Nephron (organoid): ENCODE measurements around the gene SEMG1.

Source experiments
- H3K27ac Mint-ChIP-seq, 3 experiments: 2 replicates each; pipeline ENCODE4 v1.8.0; 2020; ENCODE audit warnings: mixed read lengths in 3 of 3, mild to moderate bottlenecking in 2 of 3, moderate library complexity in 1 of 3
- H3K27me3 Mint-ChIP-seq: 2 replicates; pipeline ENCODE4 v1.8.0; 2021; ENCODE audit warnings: low read depth, mild to moderate bottlenecking, moderate library complexity, mixed read lengths
- H3K36me3 Mint-ChIP-seq: 2 replicates; pipeline ENCODE4 v1.8.0; 2020; ENCODE audit warnings: low read depth, mixed read lengths
- H3K4me1 Mint-ChIP-seq: 2 replicates; pipeline ENCODE4 v1.8.0; 2020; ENCODE audit warnings: mixed read lengths
- H3K4me3 Mint-ChIP-seq, 3 experiments: 2 replicates each; pipeline ENCODE4 v1.8.0; 2020; ENCODE audit warnings: mild to moderate bottlenecking in 3 of 3, mixed read lengths in 3 of 3, moderate library complexity in 2 of 3
- H3K9me3 Mint-ChIP-seq: 2 replicates; pipeline ENCODE4 v1.8.0; 2020; ENCODE audit warnings: mixed read lengths
- TF ChIP-seq, protein P1 (sequence below), 3 experiments: fragments of 200-600 bp; sonication (generic); IDR thresholded peaks; one replicate each; pipeline ENCODE4 v1.5.0; 2021; ENCODE audit warnings: antibody characterized with exemption in 3 of 3; ENCODE audit not compliant: unreplicated experiment in 3 of 3

The SEMG1 gene

DNA sequence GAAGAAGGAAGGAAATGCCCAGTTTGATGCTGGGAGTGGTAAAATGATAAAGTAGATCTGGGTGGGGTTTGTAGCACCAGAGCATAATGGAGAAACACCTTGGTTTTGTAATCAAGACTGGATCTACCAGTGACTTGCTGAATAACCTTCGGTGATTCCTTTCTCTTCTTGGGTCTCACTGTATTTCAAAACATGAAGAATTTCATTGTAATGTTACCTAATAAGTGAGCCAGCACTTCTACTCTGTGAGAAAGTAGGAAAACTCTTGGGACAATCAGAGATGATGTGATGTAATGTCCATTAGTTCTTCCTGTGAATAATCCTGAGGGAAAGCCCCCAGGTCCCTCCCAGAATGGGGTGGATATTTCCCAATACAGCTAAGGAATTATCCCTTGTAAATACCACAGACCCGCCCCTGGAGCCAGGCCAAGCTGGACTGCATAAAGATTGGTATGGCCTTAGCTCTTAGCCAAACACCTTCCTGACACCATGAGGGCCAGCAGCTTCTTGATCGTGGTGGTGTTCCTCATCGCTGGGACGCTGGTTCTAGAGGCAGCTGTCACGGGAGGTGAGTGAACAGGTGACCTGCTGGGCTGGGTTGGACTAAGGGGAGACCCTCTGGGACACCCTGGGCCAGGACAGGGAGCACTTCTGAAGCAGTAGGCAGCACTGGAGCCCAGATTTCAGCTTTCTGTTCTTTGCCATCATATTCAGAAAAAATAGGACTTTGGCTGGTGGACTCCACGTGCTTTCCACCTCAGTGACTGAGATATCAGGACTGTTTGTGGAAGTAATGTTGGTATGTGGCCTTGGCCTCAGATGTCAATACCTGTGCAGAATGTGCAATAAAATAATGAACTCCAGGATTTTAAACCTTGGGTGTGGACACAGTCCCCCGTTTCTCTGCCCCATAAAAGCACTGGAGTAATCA lies 32.1 kb upstream of the SEMG1 start, which contains the start of gene PI3:
PI3 (plus strand) TSS at position 469 of the 931 bp plus-strand sequence; CDS start at position 490, 21 bp downstream.
- Mint-ChIP-seq H3K4me3 (no peak within 1 kb of the TSS), H3K27ac (no peak within 1 kb of the TSS), H3K27me3 (peaks cover 9% of the 10 kb centered on the region), H3K36me3 (no peaks in the 10 kb centered on the region), H3K4me1 (no peaks in the 10 kb centered on the region), H3K9me3 (peaks cover 6% of the 10 kb centered on the region)
- TF ChIP-seq, protein P1, sequence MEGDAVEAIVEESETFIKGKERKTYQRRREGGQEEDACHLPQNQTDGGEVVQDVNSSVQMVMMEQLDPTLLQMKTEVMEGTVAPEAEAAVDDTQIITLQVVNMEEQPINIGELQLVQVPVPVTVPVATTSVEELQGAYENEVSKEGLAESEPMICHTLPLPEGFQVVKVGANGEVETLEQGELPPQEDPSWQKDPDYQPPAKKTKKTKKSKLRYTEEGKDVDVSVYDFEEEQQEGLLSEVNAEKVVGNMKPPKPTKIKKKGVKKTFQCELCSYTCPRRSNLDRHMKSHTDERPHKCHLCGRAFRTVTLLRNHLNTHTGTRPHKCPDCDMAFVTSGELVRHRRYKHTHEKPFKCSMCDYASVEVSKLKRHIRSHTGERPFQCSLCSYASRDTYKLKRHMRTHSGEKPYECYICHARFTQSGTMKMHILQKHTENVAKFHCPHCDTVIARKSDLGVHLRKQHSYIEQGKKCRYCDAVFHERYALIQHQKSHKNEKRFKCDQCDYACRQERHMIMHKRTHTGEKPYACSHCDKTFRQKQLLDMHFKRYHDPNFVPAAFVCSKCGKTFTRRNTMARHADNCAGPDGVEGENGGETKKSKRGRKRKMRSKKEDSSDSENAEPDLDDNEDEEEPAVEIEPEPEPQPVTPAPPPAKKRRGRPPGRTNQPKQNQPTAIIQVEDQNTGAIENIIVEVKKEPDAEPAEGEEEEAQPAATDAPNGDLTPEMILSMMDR (IDR thresholded peaks at IDR 0.05; ENCODE audit: unreplicated experiment in 3 of 3): no peak

DNA sequence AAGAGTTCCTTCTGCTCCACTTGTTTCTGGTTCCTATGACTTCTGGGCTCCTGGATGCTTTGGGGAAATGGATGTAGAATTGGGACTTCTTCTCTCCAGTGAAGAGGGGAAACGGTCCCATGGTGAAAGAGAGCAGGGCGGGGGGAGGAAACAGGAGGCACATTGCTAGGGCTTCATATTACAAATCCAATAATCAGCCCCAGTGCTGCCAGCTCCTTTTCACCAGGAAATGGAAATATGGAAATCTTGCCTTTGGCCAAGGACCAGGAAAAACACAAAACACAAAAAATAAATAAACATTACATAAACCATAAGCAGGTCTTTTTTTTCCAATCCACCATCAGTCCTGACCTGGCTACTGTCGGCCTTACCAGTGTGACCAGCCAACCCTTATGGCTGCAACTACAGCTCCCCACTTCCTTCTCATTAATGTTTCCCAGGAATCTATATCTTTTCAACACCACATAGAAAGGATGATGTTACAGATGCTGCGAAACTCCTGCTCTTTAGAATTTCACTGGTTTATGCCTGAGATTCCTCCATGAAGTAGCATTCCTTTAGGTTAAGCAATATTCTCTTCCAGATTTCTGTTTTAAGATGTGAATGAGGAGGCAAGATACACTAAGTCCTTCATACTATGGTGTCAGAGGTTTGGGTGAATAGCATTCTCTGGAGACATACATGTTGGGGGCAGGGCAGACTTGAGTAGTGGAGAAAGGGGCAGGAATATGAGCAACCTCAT lies 30.1 kb upstream of the SEMG1 start:
- H3K27me3 Mint-ChIP-seq: peaks cover 9% of the 10 kb centered on the region
- no peaks in the 10 kb centered on the region for H3K4me1 Mint-ChIP-seq
- H3K27ac Mint-ChIP-seq: no peak overlapping the region
- H3K9me3 Mint-ChIP-seq: no peaks in the 10 kb centered on the region
- H3K4me3 Mint-ChIP-seq: no peak overlapping the region
- TF ChIP-seq, protein P1 (IDR thresholded peaks at IDR 0.05; ENCODE audit: unreplicated experiment in 3 of 3): no peak
- no peaks in the 10 kb centered on the region for H3K36me3 Mint-ChIP-seq

- TF ChIP-seq, protein P1 (IDR thresholded peaks at IDR 0.05; ENCODE audit: unreplicated experiment in 3 of 3): no peak
- H3K4me3 Mint-ChIP-seq: no peak overlapping the region
Measured at GRCh38 chr20:45179166-45179565, 27.7 kb upstream of the SEMG1 start.

GRCh38 chr20:45181639-45182038 lies 25.2 kb upstream of the SEMG1 start:
- H3K27me3 Mint-ChIP-seq: no peaks in the 10 kb centered on the region
- H3K4me3 Mint-ChIP-seq: no peak overlapping the region
- no peak overlapping the region for H3K27ac Mint-ChIP-seq
- TF ChIP-seq, protein P1 (IDR thresholded peaks at IDR 0.05; ENCODE audit: unreplicated experiment in 3 of 3): no peak
- no peaks in the 10 kb centered on the region for H3K4me1 Mint-ChIP-seq
- H3K36me3 Mint-ChIP-seq: no peaks in the 10 kb centered on the region
- no peaks in the 10 kb centered on the region for H3K9me3 Mint-ChIP-seq

More at GRCh38 chr20:45179166-45179565, 27.7 kb upstream of the SEMG1 start:
- no peak overlapping the region for H3K27ac Mint-ChIP-seq
- H3K27me3 Mint-ChIP-seq: no peaks in the 10 kb centered on the region
- no peaks in the 10 kb centered on the region for H3K4me1 Mint-ChIP-seq
- H3K9me3 Mint-ChIP-seq: no peaks in the 10 kb centered on the region
- no peaks in the 10 kb centered on the region for H3K36me3 Mint-ChIP-seq

GRCh38 chr20:45183084-45183483 lies 23.7 kb upstream of the SEMG1 start:
- no peaks in the 10 kb centered on the region for H3K36me3 Mint-ChIP-seq
- H3K9me3 Mint-ChIP-seq: no peaks in the 10 kb centered on the region
- TF ChIP-seq, protein P1 (IDR thresholded peaks at IDR 0.05; ENCODE audit: unreplicated experiment in 3 of 3): no peak
- H3K27ac Mint-ChIP-seq: no peak overlapping the region
- no peak overlapping the region for H3K4me3 Mint-ChIP-seq
- no peaks in the 10 kb centered on the region for H3K4me1 Mint-ChIP-seq
- H3K27me3 Mint-ChIP-seq: no peaks in the 10 kb centered on the region
